GM11168 (cell line): ENCODE data around the gene CCNG2.

Experiments used
- in situ Hi-C: fragments of 300-500 bp; cut with MboI; formaldehyde crosslinking; loops from one replicate; pipeline ENCODE4 v1.12.0; 2022; ENCODE audit warnings: low sequenced_read_pairs; ENCODE audit not compliant: unreplicated experiment

CCNG2 gene

GRCh38 chr4:77174426-77174825 is 17.4 kb downstream of the CCNG2 start:
- in situ Hi-C loops = no loop called here

GRCh38 chr4:77175201-77175611 is 18.2 kb downstream of the CCNG2 start:
- in situ Hi-C loops = no loop called here

- in situ Hi-C loops = no loop called here
Observed at GRCh38 chr4:77176640-77177039, 19.6 kb downstream of the CCNG2 start.

GRCh38 chr4:77177199-77177598 is 20.2 kb downstream of the CCNG2 start:
- in situ Hi-C loops = no loop called here

GRCh38 chr4:77178560-77178959 is 21.6 kb downstream of the CCNG2 start:
- in situ Hi-C loops = no loop called here

GRCh38 chr4:77179519-77179918 is 22.5 kb downstream of the CCNG2 start:
- in situ Hi-C loops = no loop called here

- in situ Hi-C loops = no loop called here
Observed at GRCh38 chr4:77181720-77182119, 24.7 kb downstream of the CCNG2 start.

- in situ Hi-C loops = no loop called here
Observed at GRCh38 chr4:77183777-77184420, 26.9 kb downstream of the CCNG2 start.

GRCh38 chr4:77184974-77185373 is 28.0 kb downstream of the CCNG2 start:
- in situ Hi-C loops = no loop called here

- in situ Hi-C loops = no loop called here
Observed at GRCh38 chr4:77185686-77186085, 28.7 kb downstream of the CCNG2 start.

GRCh38 chr4:77187322-77187721 is 30.3 kb downstream of the CCNG2 start:
- in situ Hi-C loops = no loop called here

GRCh38 chr4:77188498-77189220 is 31.7 kb downstream of the CCNG2 start:
- in situ Hi-C loops = no loop called here

- in situ Hi-C loops = no loop called here
Observed at GRCh38 chr4:77189412-77189811, 32.4 kb downstream of the CCNG2 start.

GRCh38 chr4:77190053-77190452 is 33.0 kb downstream of the CCNG2 start:
- in situ Hi-C loops = no loop called here

GRCh38 chr4:77193046-77193445 is 36.0 kb downstream of the CCNG2 start:
- in situ Hi-C loops = no loop called here

- in situ Hi-C loops = no loop called here
Observed at GRCh38 chr4:77193511-77194102, 36.6 kb downstream of the CCNG2 start.

- in situ Hi-C loops = no loop called here
Observed at GRCh38 chr4:77194366-77194765, 37.4 kb downstream of the CCNG2 start.

- in situ Hi-C loops = no loop called here
Observed at GRCh38 chr4:77194989-77195388, 38.0 kb downstream of the CCNG2 start.

- in situ Hi-C loops = no loop called here
Observed at GRCh38 chr4:77196866-77197265, 39.9 kb downstream of the CCNG2 start.

- in situ Hi-C loops = no loop called here
Observed at GRCh38 chr4:77197361-77197760, 40.4 kb downstream of the CCNG2 start.

GRCh38 chr4:77197831-77198230 is 40.8 kb downstream of the CCNG2 start:
- in situ Hi-C loops = no loop called here

GRCh38 chr4:77199276-77199675 is 42.3 kb downstream of the CCNG2 start:
- in situ Hi-C loops = no loop called here
